Chondrocyte (in vitro differentiated cells): ENCODE measurements around the gene ATP9A. TPM values are rescaled to one million over a fixed set of nuclear protein-coding genes. Genes with fewer than 3 reads are reported as not detected.

Experiments
- DNase-seq: peaks from one replicate; pipeline ENCODE4 v3.0.0; 2021; ENCODE audit warnings: mixed read lengths, low spot score
- H3K27ac Mint-ChIP-seq: one replicate; pipeline ENCODE4 v1.8.0; 2021; ENCODE audit warnings: mild to moderate bottlenecking, moderate library complexity, mixed read lengths; ENCODE audit not compliant: unreplicated experiment
- H3K27me3 Mint-ChIP-seq: 2 replicates; pipeline ENCODE4 v1.8.0; 2021; ENCODE audit warnings: low read depth, mixed read lengths
- H3K36me3 Mint-ChIP-seq: 2 replicates; pipeline ENCODE4 v1.8.0; 2021; ENCODE audit warnings: low read depth, mixed read lengths
- H3K4me1 Mint-ChIP-seq: 2 replicates; pipeline ENCODE4 v1.8.0; 2021; ENCODE audit warnings: low read depth, mild to moderate bottlenecking, mixed read lengths
- H3K4me3 Mint-ChIP-seq: one replicate; pipeline ENCODE4 v1.8.0; 2021; ENCODE audit warnings: mild to moderate bottlenecking, moderate library complexity, mixed read lengths; ENCODE audit not compliant: unreplicated experiment
- H3K9me3 Mint-ChIP-seq: 2 replicates; pipeline ENCODE4 v1.8.0; 2021; ENCODE audit warnings: low read depth, mixed read lengths
- CTCF ChIP-seq: fragments of 200-600 bp; sonication (generic); IDR thresholded peaks from 2 replicates; pipeline ENCODE4 v1.5.0; 2021; ENCODE audit warnings: antibody characterized with exemption, mild to moderate bottlenecking, moderate library complexity
- total RNA-seq: library from RNA; stranded (reverse); gene quantifications from 3 replicates; pipeline ENCODE4 v1.2.1, GENCODE V29; 2021

Gene ATP9A
- total RNA-seq, 1 donor from 2014 or later: 43.1 TPM

- peaks cover 35% of the 10 kb centered on the region for H3K36me3 Mint-ChIP-seq
- no peaks in the 10 kb centered on the region for H3K27me3 Mint-ChIP-seq
- H3K4me1 Mint-ChIP-seq: no peaks in the 10 kb centered on the region
- TF ChIP-seq CTCF: no peak
- H3K27ac Mint-ChIP-seq: no peak overlapping the region
- H3K4me3 Mint-ChIP-seq: no peak overlapping the region
- H3K9me3 Mint-ChIP-seq: no peaks in the 10 kb centered on the region
- DNase-seq: no peak
Observed at GRCh38 chr20:51667491-51667890, 100.7 kb downstream of the ATP9A start.

GRCh38 chr20:51667002-51667408 lies 101.2 kb downstream of the ATP9A start:
- no peaks in the 10 kb centered on the region for H3K4me1 Mint-ChIP-seq
- TF ChIP-seq CTCF: no peak
- H3K27ac Mint-ChIP-seq: no peak overlapping the region
- peaks cover 34% of the 10 kb centered on the region for H3K36me3 Mint-ChIP-seq
- H3K4me3 Mint-ChIP-seq: no peak overlapping the region
- no peak for DNase-seq
- no peaks in the 10 kb centered on the region for H3K9me3 Mint-ChIP-seq
- H3K27me3 Mint-ChIP-seq: no peaks in the 10 kb centered on the region

GRCh38 chr20:51666126-51666525 lies 102.1 kb downstream of the ATP9A start:
- TF ChIP-seq CTCF: no peak
- no peak overlapping the region for H3K27ac Mint-ChIP-seq
- no peaks in the 10 kb centered on the region for H3K27me3 Mint-ChIP-seq
- H3K4me3 Mint-ChIP-seq: no peak overlapping the region
- no peak for DNase-seq
- peaks cover 29% of the 10 kb centered on the region for H3K36me3 Mint-ChIP-seq
- peaks cover 7% of the 10 kb centered on the region for H3K4me1 Mint-ChIP-seq
- no peaks in the 10 kb centered on the region for H3K9me3 Mint-ChIP-seq

GRCh38 chr20:51665543-51666118 lies 102.6 kb downstream of the ATP9A start:
- Mint-ChIP-seq H3K36me3 (peaks cover 26% of the 10 kb centered on the region), H3K27me3 (no peaks in the 10 kb centered on the region), H3K4me1 (peaks cover 12% of the 10 kb centered on the region), H3K27ac (no peak overlapping the region), H3K9me3 (no peaks in the 10 kb centered on the region), H3K4me3 (no peak overlapping the region)
- no peak for TF ChIP-seq CTCF
- no peak for DNase-seq

- Mint-ChIP-seq H3K4me1 (peaks cover 18% of the 10 kb centered on the region), H3K27me3 (no peaks in the 10 kb centered on the region), H3K27ac (no peak overlapping the region), H3K4me3 (no peak overlapping the region), H3K9me3 (no peaks in the 10 kb centered on the region), H3K36me3 (peaks cover 6% of the 10 kb centered on the region)
- TF ChIP-seq CTCF: no peak
- DNase-seq: no peak
Observed at GRCh38 chr20:51661609-51662178, 106.5 kb downstream of the ATP9A start.
